T-helper 1 cell treated with Interleukin-12 subunit alpha and Interleukin-12 subunit beta and Interleukin-4 antibody, amounts not matched to agents 30 ng/mL and 1 ng/mL, for 36 hours (primary cell): ENCODE results near the gene MRC2. TPM values are rescaled to one million over a fixed set of nuclear protein-coding genes. Genes with fewer than 3 reads are reported as not detected.

Source experiments
- intact Hi-C: fragments of 100-400 bp; cut with micrococcal nuclease; formaldehyde crosslinking; loops from one replicate; pipeline ENCODE4 v1.15.1; 2024
- total RNA-seq: library from RNA; stranded (reverse); gene quantifications from 2 replicates; pipeline ENCODE4 v1.2.3, GENCODE V29; 2022

Gene MRC2
- total RNA-seq, 1 donor from 2014 or later = 0.74 TPM

GRCh38 chr17:62661337-62661736, 33.9 kb downstream of the MRC2 start:
- intact Hi-C loops = no loop called here

GRCh38 chr17:62662855-62663254, 35.4 kb downstream of the MRC2 start:
- intact Hi-C loops = no loop called here

GRCh38 chr17:62663304-62663703, 35.8 kb downstream of the MRC2 start:
- intact Hi-C loops = no loop called here

GRCh38 chr17:62664336-62665120, 37.1 kb downstream of the MRC2 start:
- intact Hi-C loops = no loop called here

- intact Hi-C loops = no loop called here
Observed at GRCh38 chr17:62665599-62665998, 38.1 kb downstream of the MRC2 start.

GRCh38 chr17:62666061-62666800, 38.8 kb downstream of the MRC2 start:
- intact Hi-C loops = no loop called here

GRCh38 chr17:62666801-62667591, 39.5 kb downstream of the MRC2 start:
- intact Hi-C loops = no loop called here

- intact Hi-C loops = no loop called here
Observed at GRCh38 chr17:62668091-62668804, 40.8 kb downstream of the MRC2 start.

- intact Hi-C loops = no loop called here
Observed at GRCh38 chr17:62670202-62670821, 42.8 kb downstream of the MRC2 start.

- intact Hi-C loops = no loop called here
Observed at GRCh38 chr17:62671553-62671952, 44.1 kb downstream of the MRC2 start.

- intact Hi-C loops = loop anchor here (1.0 kb wide), 2 partner anchors 295 to 733 kb away; no protein-coding TSS in a partner anchor
Observed at GRCh38 chr17:62672957-62673356, 45.5 kb downstream of the MRC2 start.

GRCh38 chr17:62673614-62674362, 46.3 kb downstream of the MRC2 start:
- intact Hi-C loops = no loop called here

- intact Hi-C loops = no loop called here
Observed at GRCh38 chr17:62674363-62674739, 46.9 kb downstream of the MRC2 start.

GRCh38 chr17:62674841-62675240, 47.4 kb downstream of the MRC2 start:
- intact Hi-C loops = no loop called here

GRCh38 chr17:62675260-62675659, 47.8 kb downstream of the MRC2 start:
- intact Hi-C loops = no loop called here

GRCh38 chr17:62675701-62676100, 48.2 kb downstream of the MRC2 start:
- intact Hi-C loops = no loop called here

- intact Hi-C loops = no loop called here
Observed at GRCh38 chr17:62676231-62676943, 48.9 kb downstream of the MRC2 start.

GRCh38 chr17:62676952-62677596, 49.6 kb downstream of the MRC2 start:
- intact Hi-C loops = no loop called here
